NCI-H526 treated with DMSO at 0.1 percent for 48 hours (cell line): ENCODE data around the gene PPL.
"Not testable (repeated sequence)": the region's sequence is repeated elsewhere in the genome, so short reads cannot be mapped to it uniquely, and the experiment has no call there.

Experiments
- DNase-seq: peaks from one replicate; lab custom pipeline; 2025; lab: John Stamatoyannopoulos, UW

PPL gene

DNA sequence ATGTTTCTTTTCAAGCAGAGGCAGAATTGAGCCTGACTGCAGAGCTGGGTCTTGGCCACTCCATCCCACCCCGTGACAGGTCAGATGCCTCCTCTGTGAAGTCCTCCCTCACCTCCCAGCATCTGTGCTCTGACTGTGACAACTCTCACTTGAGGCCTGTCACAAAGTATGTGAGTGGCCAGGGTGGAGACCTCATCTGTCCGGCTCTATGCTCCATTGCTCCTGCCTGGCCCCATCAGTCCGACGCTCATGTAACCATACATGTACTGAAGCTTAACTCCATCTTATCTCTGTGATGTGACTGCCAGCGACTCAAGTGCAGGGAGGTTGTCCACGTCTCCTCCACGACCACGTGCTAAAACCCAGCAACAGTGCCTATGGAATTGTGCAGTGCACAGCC is 3.5 kb downstream of the PPL start:
- DNase-seq = no peak

DNA sequence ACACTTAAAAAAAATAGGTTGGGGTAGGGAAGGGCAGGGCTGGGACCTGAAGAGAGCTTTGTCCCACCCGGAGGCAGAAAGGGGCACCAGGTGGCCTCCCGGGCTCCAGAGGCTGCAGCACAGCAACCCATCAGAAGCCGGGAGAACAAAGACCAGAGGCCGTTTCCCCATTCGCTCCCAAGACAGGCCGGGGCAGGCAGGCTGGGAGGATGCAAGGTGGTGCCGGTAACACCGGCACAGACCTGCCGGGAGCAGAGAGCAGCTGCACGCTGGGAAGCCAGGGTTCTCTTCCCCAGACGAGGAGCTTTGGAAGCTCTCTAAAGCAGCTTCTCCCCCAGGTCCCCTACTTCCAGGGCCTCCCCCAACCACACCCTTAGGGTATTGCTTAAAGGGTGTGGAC is 5.6 kb downstream of the PPL start:
- no peak for DNase-seq

DNA sequence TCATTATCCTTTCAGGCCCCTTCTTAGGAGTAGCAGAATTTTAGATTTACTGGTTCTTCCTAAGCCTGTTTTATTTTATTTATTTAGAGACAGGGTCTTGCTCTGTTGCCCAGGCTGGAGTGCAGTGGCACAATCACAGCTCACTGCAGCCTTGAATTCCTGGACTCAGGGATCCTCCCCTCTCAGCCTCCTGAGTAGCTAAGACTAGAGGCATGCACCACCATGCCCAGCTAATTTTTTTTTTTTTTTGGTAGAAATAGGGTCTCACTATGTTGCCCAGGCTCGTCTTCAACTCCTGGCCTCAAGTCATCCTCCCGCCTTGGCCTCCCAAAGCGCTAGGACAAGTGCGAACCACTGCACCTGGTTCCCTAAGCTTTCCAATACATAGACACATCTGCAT is 7.3 kb downstream of the PPL start:
- DNase-seq = not testable (repeated sequence)

DNA sequence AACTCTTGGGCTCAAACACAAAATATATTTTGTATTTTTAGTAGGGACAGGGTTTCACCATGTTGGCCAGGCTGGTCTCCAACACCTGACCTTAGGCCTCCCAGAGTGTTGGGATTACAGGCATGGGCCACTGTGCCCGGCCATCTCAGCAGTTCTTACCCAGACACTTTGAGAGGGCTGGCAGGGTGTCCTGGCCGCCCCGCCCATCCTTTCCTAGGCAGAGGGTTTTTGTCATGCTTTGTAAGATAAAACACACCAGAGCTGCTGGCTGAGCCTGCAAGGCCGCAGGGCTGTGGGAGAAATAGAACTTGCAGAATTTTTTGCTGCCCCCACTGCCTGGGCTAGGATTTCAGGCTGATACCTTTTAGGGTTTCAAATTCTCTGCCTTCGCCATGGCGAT is 8.7 kb downstream of the PPL start:
- no peak for DNase-seq

DNA sequence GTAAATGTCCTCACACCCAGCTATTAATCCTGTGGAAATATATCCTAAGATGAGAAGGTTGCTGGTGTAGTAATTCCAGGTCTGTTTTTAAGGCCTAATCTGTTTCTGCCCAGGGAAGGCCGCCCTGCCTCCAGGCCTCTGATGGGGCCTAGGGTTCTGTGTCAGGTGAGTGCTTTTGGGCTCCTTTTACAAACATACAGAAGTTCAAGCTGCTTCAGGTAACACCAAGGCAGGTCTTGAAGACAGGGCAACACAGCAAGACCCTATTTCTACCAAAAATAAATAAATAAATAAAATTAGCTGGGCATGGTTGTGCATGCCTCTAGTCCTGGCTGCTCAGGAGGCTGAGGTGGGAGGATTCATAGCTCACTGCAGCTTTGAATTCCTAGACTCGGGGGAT is 9.3 kb downstream of the PPL start:
- no peak for DNase-seq

DNA sequence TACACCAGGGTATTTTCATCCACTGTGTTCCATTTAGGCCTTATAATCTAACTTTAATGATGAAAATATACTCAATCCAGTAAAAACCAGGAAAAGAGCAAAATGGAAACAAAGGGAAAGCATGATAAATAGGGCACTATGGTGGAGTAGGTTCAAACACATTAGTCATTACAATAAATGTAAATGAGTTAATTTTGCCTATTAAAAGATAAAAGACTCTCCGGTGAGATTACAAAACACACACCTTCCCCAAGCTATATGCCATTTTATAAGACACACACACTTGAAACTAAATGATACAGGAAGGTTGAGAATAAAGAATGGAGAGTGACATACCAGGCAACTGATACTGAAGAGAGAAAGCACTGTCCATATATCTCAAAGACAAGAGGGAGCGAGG is 10.0 kb downstream of the PPL start:
- no peak for DNase-seq

DNA sequence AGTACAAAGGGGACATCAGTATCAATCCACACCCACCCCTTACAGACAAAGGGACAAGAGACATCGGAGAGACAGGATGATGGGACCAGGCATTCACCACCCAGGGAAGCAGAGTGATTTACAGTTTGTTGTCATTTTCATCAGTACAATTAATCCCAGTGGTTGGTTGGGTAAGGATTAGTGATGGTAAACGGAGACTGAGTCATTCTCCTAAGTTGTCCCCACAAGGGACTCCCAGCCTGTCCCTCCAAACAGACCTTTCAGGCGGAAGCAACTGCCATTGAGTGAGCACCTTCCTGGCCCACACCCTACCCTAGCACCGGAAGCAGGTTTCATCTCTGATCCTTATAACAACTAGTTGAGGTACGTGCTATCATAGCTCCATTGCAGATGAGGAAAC is 11.2 kb downstream of the PPL start:
- DNase-seq = no peak

DNA sequence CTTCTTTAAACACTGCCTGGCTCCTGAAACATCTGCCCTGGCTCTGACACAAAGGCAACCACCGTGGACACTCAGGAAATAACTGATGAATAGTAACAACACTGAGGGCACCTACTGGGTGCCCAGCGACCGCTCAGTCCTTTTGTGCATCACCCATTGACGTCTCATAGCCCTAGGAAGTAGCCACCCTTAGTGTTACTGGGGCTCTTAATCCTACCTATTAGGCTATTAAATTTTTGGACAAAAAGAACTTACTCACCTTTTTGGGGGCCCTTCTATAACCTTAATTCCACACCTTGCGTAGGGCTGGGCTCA is 11.7 kb downstream of the PPL start:
- no peak for DNase-seq

DNA sequence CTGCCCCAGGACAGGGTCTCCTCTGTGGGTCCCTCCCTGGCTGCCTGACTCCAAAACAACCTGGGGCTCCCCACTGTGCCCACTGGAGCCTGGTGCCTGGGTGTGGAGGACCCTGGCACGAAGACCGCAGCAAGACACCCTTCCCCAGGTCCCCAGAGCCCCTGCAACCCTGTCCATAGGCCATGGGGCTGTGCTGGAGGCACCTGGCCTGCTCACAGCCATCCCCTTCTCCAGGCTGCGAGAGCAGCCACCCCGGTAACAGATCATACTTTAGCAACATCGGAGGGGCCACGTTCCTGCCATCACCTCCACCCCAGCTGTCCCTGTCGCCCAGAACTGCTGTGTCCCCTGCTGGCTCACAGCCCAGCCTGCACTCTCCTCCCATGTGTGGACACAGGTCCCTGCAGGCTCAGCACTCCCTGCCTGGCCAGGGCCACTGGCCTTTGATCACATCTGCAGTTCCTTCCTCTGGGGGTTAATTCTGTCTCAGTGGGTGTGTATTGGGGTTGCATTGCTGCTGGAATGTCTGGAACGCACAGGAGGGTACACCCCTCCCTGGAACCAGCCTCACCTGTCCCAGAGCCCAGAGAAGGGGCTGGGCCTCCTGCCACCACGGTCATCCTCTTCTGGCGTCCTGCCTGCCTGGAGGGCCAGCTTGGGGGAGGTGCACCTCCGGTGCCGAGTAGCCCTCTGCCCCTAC is 12.2 kb downstream of the PPL start:
- no peak for DNase-seq

DNA sequence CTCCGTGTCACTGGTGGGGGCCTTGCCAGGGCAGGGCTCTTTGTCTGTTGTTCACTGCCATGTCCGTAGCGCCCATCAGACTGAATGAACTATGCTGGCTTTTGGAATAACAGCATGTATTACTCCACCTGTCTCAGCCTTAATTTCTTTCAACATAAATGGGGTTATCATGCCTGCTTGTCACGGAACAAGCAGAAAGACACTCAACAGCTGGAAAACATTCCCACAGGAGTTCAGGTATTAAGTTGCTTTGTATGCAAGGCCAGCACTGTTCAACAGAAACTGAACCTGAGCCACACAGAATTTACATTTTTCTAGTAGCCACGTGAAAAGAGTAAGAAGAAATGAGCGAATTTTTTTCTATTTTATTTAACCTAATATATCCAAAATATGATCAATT is 13.1 kb downstream of the PPL start:
- no peak for DNase-seq

DNA sequence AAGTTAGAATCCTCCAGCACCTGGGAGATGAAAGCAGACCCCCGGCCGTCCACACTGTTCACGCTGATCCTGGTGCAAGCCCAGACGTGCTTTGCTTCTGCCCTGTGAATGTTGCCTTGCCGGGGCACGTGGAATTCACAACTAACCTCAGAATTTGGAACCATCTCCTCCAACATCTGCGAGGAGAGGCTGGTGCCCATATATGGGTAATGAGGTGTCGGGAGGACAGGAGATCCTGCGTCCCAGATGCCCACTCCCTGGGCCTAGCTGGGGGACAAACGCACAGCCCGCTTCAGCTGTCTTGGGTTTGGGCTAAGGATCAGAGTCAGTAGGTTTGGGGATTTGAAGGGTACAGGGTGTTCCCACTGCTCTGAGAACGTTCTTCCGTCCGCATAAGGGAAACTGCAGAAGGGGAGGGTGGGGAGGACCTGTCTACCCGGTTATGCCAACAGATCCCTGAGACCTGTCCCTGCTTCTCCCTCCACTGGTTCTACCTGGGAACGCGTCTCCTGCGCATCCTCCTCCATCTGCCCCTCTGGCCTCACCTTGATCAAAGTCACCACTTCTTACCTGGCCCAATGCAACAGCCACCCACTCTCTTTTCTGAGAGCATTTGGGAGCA is 14.1 kb downstream of the PPL start:
- no peak for DNase-seq

DNA sequence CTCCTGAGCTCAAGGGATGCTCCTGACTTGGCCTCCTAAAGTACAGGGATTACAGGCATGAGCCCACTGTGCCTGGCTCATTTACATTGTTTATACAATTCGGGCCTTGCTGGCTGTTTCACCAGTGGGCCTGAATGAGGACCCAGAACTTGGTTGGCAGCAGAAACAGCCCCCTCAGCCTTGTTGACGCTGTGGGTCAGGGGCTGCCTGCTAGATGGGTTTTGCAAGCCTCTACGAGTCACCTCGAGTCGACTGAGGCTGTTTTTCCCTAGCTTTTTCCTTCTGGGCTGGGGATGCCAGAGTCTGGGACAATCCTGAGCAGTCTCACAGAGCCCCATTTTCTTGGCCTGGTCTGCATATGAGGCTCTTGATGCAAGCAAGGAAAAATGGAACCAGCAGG is 16.1 kb downstream of the PPL start:
- DNase-seq = no peak

DNA sequence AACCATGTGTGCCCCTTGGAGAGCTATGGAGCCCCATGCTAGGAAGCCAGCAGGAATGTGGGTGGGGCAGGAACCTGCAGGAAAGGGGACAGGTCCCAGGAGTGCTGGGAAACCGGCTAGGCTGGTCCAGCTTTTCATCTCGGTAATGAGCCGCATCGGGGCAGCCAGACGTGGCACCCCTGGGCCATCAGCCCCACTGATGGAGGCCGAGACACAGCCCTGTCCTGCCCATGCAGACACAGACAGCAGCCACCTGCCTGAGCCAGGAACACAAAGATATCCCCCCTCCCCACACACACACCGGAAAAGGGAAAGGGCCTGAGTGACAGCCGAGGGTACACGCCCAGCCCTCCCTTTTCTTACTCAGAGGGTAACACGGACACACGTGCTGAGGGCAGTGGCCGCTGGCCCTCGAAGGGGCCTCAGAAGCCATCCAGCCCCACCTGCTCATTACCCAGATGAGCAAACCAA is 18.1 kb downstream of the PPL start:
- DNase-seq = peak; percentile 7

DNA sequence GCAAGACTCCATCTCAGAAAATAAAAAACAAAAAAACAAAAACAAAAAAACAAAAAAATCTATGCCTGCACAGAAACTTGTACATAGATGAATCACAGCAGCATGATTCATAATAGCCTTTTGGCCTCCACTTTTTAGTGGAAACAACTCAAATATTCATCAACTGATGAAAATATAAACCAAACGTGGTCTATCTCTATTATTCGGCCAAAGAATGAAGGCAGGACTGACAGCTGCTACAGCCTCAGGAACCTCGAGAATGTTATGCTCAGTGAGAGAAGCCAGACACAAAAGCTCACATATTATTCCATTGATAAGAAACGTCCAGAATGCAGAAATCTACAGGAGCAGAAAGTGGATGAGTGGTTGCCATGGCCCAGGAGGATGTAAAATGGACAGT is 19.8 kb downstream of the PPL start:
- DNase-seq = no peak

DNA sequence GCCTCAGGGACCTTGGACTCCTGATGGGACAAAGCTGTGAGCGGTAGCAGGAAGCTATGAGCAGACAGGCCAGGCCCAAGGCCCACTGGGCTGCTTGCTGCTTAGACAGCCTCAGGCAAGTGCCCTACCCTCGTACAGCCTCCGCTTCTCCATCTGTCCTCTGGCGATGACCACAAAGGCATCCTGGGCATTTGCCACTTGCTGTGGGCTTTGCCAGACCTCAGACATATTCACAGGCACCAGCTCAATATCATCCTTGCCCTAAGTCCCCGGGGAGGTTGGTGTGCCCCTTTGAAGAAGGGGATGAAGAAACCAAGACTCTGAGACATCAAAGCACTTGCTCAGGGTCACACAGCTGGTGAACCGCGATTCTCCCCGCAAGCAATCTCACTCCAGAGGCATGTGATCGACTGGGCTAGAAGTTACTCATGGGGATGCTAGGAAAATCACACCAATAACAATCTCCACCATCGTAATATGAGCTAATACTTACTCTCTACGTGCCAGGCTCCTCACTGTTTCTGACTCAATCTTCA is 21.7 kb downstream of the PPL start:
- DNase-seq = no peak

DNA sequence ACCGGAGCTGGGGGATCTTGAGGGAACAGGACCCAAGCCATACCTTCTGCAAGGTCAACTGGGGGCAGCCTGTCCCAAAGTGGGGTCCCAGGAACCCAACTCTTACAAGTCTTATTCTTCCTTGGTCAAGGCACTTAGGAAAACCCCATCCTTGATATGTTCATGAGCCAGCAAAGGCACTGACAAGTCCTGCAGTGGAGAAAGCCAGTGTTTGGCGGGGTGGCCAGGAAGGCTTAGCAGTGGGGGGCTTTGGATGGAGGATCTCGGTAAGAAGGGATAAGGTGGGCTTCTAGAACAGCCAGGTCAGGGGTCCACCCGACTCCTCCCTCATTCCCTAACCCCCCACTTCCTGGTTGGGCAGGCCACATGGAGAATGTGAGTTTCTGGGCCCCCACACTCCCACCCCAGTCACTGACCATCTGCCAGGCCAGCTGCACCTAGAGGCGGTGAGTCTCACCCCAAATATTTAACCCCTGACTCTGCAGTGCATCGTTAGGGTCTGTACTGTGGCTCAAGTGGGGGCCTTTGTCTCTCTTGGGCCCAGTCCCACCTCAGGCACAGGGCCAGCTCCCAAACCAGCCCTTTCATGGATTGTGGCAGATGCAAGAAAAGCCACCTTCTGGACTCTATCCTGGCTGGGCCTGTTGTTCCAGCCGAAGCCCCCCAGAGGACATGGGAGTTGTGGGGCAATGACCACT is 22.3 kb downstream of the PPL start:
- no peak for DNase-seq

DNA sequence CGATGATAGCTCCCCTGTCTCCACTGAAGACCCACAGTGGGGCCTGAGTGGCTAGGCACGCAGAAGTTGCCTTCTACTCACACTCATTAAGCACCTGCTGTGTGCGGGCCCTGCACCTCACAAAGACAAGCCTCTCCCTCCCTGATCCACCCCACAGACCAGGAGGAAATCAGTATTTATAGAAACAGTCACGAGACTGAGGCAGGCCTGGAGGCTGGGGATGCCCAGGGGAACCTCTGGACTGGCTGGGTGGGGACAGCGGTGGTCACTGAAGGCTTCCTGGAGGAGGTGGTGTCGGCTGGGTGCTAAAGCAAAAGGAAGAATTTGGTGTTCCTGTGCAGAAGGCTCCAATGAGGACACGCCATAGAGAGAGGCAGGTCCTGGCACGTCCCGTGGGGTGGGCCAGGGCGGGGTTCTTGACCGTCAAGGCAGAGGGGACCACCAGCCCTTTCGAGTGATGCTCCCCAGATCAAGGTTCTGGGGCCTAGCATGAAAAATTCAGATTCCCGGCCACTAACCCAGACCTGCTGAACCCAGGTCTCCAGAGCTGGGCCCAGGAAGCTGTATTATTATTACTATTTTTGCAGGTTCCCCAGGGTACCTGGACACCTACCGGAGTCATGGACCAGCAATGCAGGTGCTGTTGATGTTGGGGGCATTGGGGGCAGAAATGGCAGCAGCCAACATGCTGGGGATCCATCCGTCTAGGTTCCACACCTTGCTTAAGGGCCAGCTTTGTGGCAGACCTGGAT is 23.0 kb downstream of the PPL start:
- no peak for DNase-seq

DNA sequence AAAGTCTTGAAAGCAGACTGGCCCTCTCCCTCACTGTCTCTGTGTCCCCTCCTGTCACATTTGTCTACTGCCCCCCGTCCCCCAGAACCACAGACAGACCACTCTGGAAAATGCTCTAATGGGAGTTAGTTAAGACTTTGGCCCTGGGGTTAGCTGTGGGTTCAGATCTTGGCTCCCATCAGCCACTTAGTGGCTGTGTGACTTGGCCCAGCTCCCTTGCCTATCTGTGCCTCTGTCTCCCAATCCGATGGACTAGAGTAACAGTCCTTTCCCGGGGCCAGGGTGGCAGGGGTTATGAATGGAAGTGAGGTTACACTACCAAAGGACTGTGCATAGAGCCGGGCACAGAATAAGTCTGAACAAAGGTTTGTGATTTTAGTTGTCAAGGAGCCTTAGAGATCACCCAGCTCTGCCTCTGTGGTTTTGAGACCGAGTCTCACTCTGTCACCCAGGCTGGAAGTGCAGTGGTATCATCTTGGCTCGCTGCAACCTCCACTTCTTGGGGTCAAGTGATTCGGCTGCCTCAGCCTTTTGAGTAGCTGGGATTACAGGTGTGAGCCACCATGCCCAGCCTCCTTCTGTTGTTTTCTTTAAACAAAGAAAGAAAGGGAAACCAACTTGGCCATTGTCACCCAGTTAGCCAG is 23.7 kb downstream of the PPL start:
- DNase-seq = no peak

DNA sequence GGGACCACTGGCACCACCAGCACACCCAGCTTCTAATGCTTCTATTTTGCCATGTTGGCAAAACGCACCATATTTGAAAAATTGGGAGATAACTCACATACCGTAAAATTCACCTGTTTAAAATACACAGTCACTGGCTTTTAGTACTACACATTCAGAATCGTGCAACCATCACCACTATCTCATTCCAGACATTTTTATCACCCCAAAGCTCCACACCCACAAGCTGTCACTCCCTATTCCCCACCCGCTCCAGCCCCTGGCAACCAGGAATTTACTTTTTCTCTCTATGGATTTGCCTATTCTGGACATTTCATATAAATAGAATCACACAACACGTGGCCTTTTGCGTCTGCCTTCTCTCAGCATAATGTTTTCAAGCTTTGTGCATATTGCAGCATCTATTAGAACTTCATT is 25.0 kb downstream of the PPL start:
- DNase-seq = no peak

DNA sequence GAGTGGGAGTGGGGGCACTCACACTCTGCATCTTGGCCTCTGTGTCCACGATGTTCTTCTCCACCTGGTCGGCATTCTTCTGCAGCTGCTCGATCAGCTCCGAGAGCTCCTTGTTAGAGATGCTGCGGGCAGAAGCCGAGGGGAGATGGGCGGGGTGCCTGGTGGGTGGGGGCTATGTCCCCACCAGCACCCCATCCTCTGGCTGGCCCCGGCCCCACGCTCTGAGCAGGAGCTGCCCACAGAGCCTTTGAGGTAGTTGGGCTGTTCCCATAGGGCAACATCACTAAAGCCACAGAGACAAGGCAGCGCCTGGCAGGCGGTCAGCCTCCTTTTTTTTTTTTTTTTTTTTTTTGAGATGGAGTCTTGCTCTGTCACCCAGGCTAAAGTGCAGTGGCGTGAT is 26.1 kb downstream of the PPL start:
- DNase-seq = no peak

DNA sequence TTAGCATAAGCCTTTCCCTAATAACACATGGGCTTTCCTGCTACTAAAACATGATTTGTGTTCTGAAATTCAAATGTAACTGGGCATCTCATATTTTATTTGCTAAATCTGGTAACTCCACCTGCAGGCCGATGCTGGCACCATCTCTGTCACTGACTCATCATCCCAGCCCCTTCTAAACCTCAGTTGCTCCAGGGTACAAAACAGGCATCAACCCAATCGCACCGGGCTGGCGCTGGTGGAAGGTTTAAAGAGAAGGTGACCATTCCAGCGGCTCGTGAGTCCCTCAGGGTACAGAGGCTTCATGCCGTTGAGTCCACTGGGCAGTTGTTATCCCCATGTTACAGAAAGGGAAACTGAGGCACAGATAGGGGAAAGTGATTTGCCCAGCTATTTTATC is 27.1 kb downstream of the PPL start:
- DNase-seq = no peak

DNA sequence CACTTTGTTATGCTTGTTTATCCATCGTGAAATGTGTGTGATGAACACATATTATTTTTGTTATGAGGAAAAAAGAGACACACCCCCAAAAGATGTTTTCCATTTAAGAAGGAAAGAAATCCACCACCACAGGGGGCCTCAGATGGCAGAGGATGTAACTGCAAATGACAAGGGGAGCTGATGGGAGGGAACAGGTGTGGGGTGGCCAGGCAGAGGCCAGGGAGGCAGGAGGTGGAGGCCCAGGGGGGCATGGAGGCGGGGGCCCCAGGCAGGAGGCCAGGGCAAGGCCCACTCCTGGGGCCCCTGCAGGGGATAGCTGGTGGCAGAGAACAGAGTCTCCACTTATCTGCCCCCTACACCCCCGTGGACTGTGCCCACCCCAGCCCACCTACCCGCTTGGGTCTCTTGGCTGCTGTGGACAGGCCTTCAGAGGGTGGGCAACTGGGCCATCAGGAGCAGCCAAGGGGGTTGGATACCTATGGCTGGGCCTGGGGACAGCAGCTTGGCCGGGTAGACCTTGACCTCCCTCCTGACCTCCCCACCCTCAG is 28.0 kb downstream of the PPL start:
- DNase-seq = no peak
